ENCODE measurements around the gene SCT. TPM values are rescaled to one million over a fixed set of nuclear protein-coding genes. Genes with fewer than 3 reads are reported as not detected.

Gene SCT
- total and polyA plus RNA-seq, 4 donors: not detected

DNA sequence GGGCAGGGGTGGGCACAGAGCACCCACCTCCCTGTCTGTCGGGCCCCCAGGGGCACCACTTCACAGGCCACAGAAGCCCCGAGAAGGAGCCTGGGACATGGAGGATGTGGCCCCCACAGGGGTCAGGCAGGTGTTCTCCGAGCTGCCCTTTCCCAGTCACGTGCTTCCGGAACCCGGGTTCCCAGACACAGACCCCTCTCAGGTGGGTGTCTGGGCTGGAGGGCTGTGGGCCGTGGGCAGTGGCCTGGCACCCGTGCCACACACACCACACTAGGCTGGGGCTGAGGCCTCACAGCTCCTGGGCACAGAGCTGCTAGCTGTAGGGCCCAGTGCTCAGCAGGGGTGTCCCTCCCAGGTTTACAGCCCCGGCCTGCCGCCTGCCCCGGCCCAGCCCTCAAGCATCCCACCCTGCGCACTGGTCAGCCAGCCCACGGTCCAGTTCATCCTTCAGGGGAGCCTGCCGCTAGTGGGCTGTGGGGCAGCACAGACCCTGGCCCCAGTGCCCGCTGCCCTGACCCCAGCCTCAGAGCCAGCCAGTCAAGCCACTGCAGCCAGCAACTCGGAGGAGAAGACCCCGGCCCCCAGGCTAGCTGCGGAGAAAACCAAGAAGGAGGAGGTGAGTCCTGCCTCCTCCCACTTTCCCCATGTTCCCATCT, 16.7 kb downstream of the SCT start:
- DNase-seq (no peak), ATAC-seq (ENCODE audit: insufficient read depth, low FRiP score) (no peak)

GRCh38 chr11:609341-609811, 17.6 kb downstream of the SCT start:
- Histone ChIP-seq H3K4me1 (ENCODE audit: control insufficient read depth in 5 of 5, insufficient read depth in 5 of 5, low read length in 5 of 5) (peaks cover 0 to 6% (median under 1%) of the 10 kb centered on the region in 5 donors), H3K9ac (ENCODE audit: insufficient read depth in 1 of 2, low read length in 2 of 2) (no peak overlapping the region), H3K36me3 (ENCODE audit: control insufficient read depth in 4 of 4, insufficient read depth in 4 of 4, low read length in 4 of 4) (peaks cover 14 to 92% (median 36%) of the 10 kb centered on the region in 4 donors), H3K4me3 (no peak overlapping the region), H3K9me3 (ENCODE audit: control insufficient read depth in 4 of 4, insufficient read depth in 3 of 4, low read length in 3 of 4) (no peaks in the 10 kb centered on the region), H3K27me3 (ENCODE audit: control insufficient read depth in 3 of 3, insufficient read depth in 3 of 3, low read length in 2 of 3) (no peaks in the 10 kb centered on the region), H3K27ac (ENCODE audit: low read depth in 1 of 2, low read length in 1 of 2) (no peak overlapping the region)
- WGBS, 2 donors: 94 to 95% methylated on average over 28 of the region's 28 CpGs
- no peak for TF ChIP-seq CTCF (IDR thresholded peaks at IDR 0.05; ENCODE audit: control extremely low read depth, extremely low read depth)
- no peak for ATAC-seq (ENCODE audit: insufficient read depth, low FRiP score)
- DNase-seq: no peak

More for the DNA sequence above, 16.7 kb downstream of the SCT start:
- H3K27me3 ChIP-seq (ENCODE audit: control insufficient read depth in 3 of 3, insufficient read depth in 3 of 3, low read length in 2 of 3): no peaks in the 10 kb centered on the region
- peaks cover 10 to 91% (median 33%) of the 10 kb centered on the region in 4 donors for H3K36me3 ChIP-seq (ENCODE audit: control insufficient read depth in 4 of 4, insufficient read depth in 4 of 4, low read length in 4 of 4)
- no peak overlapping the region for H3K27ac ChIP-seq (ENCODE audit: low read depth in 1 of 2, low read length in 1 of 2)
- H3K4me3 ChIP-seq: no peak overlapping the region
- no peaks in the 10 kb centered on the region for H3K9me3 ChIP-seq (ENCODE audit: control insufficient read depth in 4 of 4, insufficient read depth in 3 of 4, low read length in 3 of 4)
- H3K9ac ChIP-seq (ENCODE audit: insufficient read depth in 1 of 2, low read length in 2 of 2): no peak overlapping the region
- TF ChIP-seq CTCF (IDR thresholded peaks at IDR 0.05; ENCODE audit: control extremely low read depth, extremely low read depth): no peak
- WGBS, 2 donors: 96 to 97% methylated on average over 18 of the region's 18 CpGs
- H3K4me1 ChIP-seq (ENCODE audit: control insufficient read depth in 5 of 5, insufficient read depth in 5 of 5, low read length in 5 of 5): peaks cover 0 to 14% (median 7%) of the 10 kb centered on the region in 5 donors

DNA sequence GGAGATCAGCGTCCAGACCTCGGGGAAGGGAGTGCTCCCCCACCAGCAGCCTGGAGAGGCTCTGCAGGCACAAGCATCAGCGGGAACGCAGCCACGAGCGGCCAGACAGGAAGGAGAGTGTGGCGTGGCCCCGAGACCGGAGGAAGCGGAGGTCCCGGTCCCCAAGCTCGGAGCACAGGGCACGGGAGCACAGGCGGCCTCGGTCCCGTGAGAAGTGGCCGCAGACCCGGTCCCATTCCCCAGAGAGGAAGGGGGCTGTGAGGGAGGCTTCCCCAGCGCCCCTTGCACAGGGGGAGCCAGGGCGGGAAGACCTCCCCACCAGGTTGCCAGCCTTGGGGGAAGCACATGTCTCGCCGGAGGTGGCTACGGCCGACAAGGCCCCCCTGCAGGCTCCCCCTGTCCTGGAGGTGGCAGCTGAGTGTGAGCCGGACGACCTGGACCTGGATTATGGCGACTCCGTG, 18.2 kb downstream of the SCT start:
- ATAC-seq (ENCODE audit: insufficient read depth, low FRiP score): no peak
- no peak overlapping the region for H3K4me3 ChIP-seq
- H3K9me3 ChIP-seq (ENCODE audit: control insufficient read depth in 4 of 4, insufficient read depth in 3 of 4, low read length in 3 of 4): no peaks in the 10 kb centered on the region
- WGBS, 2 donors: 76 to 86% methylated on average over 24 to 28 of the region's 28 CpGs
- no peak for TF ChIP-seq CTCF (IDR thresholded peaks at IDR 0.05; ENCODE audit: control extremely low read depth, extremely low read depth)
- H3K36me3 ChIP-seq (ENCODE audit: control insufficient read depth in 4 of 4, insufficient read depth in 4 of 4, low read length in 4 of 4): peaks cover 17 to 90% (median 38%) of the 10 kb centered on the region in 4 donors
- H3K9ac ChIP-seq (ENCODE audit: insufficient read depth in 1 of 2, low read length in 2 of 2): no peak overlapping the region
- no peak overlapping the region for H3K27ac ChIP-seq (ENCODE audit: low read depth in 1 of 2, low read length in 1 of 2)
- no peak for DNase-seq
- H3K4me1 ChIP-seq (ENCODE audit: control insufficient read depth in 5 of 5, insufficient read depth in 5 of 5, low read length in 5 of 5): peaks cover 0 to 2% (median 0%) of the 10 kb centered on the region in 5 donors
- no peaks in the 10 kb centered on the region for H3K27me3 ChIP-seq (ENCODE audit: control insufficient read depth in 3 of 3, insufficient read depth in 3 of 3, low read length in 2 of 3)
